Endothelial cell of umbilical vein (primary cell): Measurements from ENCODE around the gene CREB3L2.

Experiments
- MYC ChIP-seq: IDR thresholded peaks from one replicate; pipeline ENCODE4 v1.6.1; 2011; ENCODE audit warnings: mild to moderate bottlenecking, low read depth, low read length
- POLR2A ChIP-seq: IDR thresholded peaks from 2 replicates; pipeline ENCODE4 v1.6.1; 2012; ENCODE audit warnings: low read depth, mild to moderate bottlenecking, control low read depth, low read length
- POLR2AphosphoS5 ChIP-seq: IDR thresholded peaks from 2 replicates; pipeline ENCODE4 v1.6.1; 2012; ENCODE audit warnings: low read depth, mild to moderate bottlenecking, control low read depth, low read length, moderate library complexity; ENCODE audit not compliant: insufficient read depth
- TF ChIP-seq, protein P1 (sequence below), 2 donors: IDR thresholded peaks; 1 replicate in 1 of 2; 2 replicates in 1 of 2; pipeline ENCODE4 v1.5.1; 2011; ENCODE audit warnings: low read length in 2 of 2, mild to moderate bottlenecking in 2 of 2, moderate library complexity in 2 of 2, control low read depth in 1 of 2, inconsistent platforms in 1 of 2, low read depth in 1 of 2; ENCODE audit not compliant: insufficient read depth in 1 of 2; ENCODE audit errors: extremely low read depth in 1 of 2
- TF ChIP-seq, protein P2 (sequence below): IDR thresholded peaks from 2 replicates; pipeline ENCODE4 v1.6.1; 2011; ENCODE audit not compliant: insufficient read depth, insufficient read length

DNA sequence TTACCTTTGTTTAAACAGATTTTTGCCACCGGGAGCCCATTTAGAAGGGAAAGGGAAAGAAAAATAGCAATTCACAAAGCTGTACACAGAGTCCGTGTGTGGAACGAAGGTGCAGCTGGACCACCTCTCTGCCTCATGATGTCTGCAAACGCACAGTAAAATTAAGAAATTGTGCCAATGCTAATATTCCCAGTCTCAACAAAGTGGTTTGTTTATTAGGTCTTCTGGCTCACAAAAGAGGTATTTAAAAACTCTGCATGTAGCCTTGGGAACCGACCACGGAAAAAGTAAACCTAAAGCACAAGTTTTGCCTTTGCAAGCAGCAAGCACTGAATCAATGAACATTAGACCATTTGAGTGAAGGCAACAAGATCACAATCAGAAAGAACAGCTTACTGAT, 57.7 kb downstream of the CREB3L2 start:
- TF ChIP-seq, protein P1, sequence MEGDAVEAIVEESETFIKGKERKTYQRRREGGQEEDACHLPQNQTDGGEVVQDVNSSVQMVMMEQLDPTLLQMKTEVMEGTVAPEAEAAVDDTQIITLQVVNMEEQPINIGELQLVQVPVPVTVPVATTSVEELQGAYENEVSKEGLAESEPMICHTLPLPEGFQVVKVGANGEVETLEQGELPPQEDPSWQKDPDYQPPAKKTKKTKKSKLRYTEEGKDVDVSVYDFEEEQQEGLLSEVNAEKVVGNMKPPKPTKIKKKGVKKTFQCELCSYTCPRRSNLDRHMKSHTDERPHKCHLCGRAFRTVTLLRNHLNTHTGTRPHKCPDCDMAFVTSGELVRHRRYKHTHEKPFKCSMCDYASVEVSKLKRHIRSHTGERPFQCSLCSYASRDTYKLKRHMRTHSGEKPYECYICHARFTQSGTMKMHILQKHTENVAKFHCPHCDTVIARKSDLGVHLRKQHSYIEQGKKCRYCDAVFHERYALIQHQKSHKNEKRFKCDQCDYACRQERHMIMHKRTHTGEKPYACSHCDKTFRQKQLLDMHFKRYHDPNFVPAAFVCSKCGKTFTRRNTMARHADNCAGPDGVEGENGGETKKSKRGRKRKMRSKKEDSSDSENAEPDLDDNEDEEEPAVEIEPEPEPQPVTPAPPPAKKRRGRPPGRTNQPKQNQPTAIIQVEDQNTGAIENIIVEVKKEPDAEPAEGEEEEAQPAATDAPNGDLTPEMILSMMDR (IDR thresholded peaks at IDR 0.05; ENCODE audit: extremely low read depth in 1 of 2, insufficient read depth in 1 of 2, low read depth in 1 of 2, low read length in 2 of 2) = no peak
- TF ChIP-seq, protein P2, sequence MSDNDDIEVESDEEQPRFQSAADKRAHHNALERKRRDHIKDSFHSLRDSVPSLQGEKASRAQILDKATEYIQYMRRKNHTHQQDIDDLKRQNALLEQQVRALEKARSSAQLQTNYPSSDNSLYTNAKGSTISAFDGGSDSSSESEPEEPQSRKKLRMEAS = no peak
- no peak for TF ChIP-seq POLR2AphosphoS5
- TF ChIP-seq MYC = no peak
- TF ChIP-seq POLR2A = no peak
